Liver (tissue), 3 donors: ENCODE results near the gene UBE2F.

Experiments
- CTCF ChIP-seq: fragments of 150-350 bp; IDR thresholded peaks from 2 replicates; pipeline ENCODE4 v1.5.1; 2017; ENCODE audit warnings: improper control_type of control experiment, low read depth, low read length; ENCODE audit not compliant: missing input control
- FOXA2 ChIP-seq: IDR thresholded peaks from 2 replicates; pipeline ENCODE4 v1.6.1; 2016; ENCODE audit warnings: antibody characterized with exemption
- GABPA ChIP-seq, 2 donors: IDR thresholded peaks in 1 of 2; conservative IDR thresholded peaks in 1 of 2; 2 replicates each; pipeline ENCODE4 v1.6.1; 2016; ENCODE audit warnings: antibody characterized with exemption in 2 of 2, mild to moderate bottlenecking in 1 of 2, moderate library complexity in 1 of 2
- HNF4G ChIP-seq: IDR thresholded peaks from 2 replicates; pipeline ENCODE4 v1.6.1; 2016; ENCODE audit warnings: antibody characterized with exemption
- REST ChIP-seq: IDR thresholded peaks from 2 replicates; pipeline ENCODE4 v1.6.1; 2016; ENCODE audit warnings: antibody characterized with exemption, mild to moderate bottlenecking
- RXRA ChIP-seq, 2 donors: IDR thresholded peaks; 2 replicates each; pipeline ENCODE4 v1.6.1; 2017 to 2018; ENCODE audit warnings: antibody characterized with exemption in 2 of 2, mild to moderate bottlenecking in 1 of 2
- SP1 ChIP-seq: IDR thresholded peaks from 2 replicates; pipeline ENCODE4 v1.6.1; 2018; ENCODE audit warnings: antibody characterized with exemption, mild to moderate bottlenecking
- TAF1 ChIP-seq: conservative IDR thresholded peaks from 2 replicates; pipeline ENCODE4 v1.6.1; 2016; ENCODE audit warnings: antibody characterized with exemption, mild to moderate bottlenecking
- donor health status: healthy.
- donor health status: healthy.

DNA sequence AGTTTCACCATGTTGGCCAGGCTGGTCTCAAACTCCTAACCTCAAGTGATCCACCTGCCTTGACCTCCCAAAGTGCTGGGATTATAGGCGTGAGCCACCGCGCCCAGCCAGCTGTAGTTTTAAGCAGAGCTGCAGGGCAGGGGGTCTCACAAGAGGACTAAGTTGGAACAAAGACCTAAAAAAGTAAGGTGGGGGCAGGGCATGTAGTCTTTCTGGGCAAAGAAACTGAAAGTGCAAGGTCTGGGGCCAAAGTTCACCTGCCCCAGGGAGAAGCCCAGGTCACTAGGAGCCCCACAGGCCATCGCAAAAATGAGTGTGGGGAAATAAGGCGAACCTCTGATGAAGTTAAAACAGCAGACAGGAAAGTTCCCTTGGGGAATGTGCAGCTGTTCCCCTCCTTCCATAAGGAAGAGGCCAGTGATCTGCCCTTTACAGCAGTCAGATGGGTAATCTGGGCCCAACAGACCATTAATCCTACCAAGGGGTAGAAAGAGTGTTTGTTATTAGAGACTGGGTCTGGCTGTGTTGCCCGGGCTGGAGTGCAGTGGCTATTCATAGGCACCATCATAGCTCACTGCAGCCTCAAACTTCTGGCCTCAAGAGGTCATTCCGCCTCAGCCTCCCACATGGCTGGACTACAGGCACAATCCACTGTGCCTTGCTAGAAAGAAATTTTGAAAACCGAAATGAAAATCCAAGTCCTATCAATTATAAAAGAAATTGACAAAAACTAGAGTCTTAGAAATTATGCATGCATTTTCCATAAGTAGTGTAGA lies 96.8 kb downstream of the UBE2F start:
- TF ChIP-seq FOXA2 (no peak), RXRA (IDR thresholded peaks at IDR 0.05) (peak; percentile 78 to 92), TAF1 (no peak), CTCF (no peak), GABPA (IDR thresholded peaks at IDR 0.05 in 1 of 2, conservative IDR thresholded peaks at IDR 0.05 in 1 of 2) (no peak), HNF4G (peak; percentile 95), REST (no peak), SP1 (peak; percentile 90)
